Activated CD4-positive, CD25-positive, alpha-beta regulatory T cell treated with anti-CD3 and anti-CD28 coated beads, Interleukin-2, amount 50 U/mL, for 24 hours (primary cell): ENCODE measurements around the gene PAXIP1.
A peak's percentile ranks its signal among the peaks of the same experiment; 100 is the strongest.
"Not testable (repeated sequence)": the region's sequence is repeated elsewhere in the genome, so short reads cannot be mapped to it uniquely, and the experiment has no call there.

Experiments
- ATAC-seq, 2 donors: fragments of 150-1000 bp; cut with Tn5 transposase; one replicate each; pipeline ENCODE4 v1.10.0; 2021; ENCODE audit warnings: mild to moderate bottlenecking in 1 of 2, moderate library complexity in 1 of 2

The PAXIP1 gene, protein sequence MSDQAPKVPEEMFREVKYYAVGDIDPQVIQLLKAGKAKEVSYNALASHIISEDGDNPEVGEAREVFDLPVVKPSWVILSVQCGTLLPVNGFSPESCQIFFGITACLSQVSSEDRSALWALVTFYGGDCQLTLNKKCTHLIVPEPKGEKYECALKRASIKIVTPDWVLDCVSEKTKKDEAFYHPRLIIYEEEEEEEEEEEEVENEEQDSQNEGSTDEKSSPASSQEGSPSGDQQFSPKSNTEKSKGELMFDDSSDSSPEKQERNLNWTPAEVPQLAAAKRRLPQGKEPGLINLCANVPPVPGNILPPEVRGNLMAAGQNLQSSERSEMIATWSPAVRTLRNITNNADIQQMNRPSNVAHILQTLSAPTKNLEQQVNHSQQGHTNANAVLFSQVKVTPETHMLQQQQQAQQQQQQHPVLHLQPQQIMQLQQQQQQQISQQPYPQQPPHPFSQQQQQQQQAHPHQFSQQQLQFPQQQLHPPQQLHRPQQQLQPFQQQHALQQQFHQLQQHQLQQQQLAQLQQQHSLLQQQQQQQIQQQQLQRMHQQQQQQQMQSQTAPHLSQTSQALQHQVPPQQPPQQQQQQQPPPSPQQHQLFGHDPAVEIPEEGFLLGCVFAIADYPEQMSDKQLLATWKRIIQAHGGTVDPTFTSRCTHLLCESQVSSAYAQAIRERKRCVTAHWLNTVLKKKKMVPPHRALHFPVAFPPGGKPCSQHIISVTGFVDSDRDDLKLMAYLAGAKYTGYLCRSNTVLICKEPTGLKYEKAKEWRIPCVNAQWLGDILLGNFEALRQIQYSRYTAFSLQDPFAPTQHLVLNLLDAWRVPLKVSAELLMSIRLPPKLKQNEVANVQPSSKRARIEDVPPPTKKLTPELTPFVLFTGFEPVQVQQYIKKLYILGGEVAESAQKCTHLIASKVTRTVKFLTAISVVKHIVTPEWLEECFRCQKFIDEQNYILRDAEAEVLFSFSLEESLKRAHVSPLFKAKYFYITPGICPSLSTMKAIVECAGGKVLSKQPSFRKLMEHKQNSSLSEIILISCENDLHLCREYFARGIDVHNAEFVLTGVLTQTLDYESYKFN

DNA sequence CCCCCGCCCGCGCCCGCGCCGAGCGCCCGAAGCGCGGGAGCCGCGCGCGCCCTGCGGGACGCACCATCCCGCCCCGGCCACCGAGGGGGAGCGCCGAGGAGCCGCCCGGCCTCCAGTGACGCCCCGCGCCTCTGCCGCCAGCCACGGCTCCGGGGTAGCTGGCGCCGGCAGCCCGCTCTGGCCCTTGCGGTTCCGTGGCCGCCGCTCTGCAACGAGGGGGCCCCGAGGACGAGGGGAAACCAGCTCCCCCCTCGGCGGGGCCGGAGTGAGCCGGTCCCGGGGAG lies at the start of gene PAXIP1:
TSS of gene PAXIP1 (minus strand) at position 33 of the 284 bp plus-strand sequence. CDS start 195 bp downstream, outside the sequence.
- peak; percentile 59 for ATAC-seq

DNA sequence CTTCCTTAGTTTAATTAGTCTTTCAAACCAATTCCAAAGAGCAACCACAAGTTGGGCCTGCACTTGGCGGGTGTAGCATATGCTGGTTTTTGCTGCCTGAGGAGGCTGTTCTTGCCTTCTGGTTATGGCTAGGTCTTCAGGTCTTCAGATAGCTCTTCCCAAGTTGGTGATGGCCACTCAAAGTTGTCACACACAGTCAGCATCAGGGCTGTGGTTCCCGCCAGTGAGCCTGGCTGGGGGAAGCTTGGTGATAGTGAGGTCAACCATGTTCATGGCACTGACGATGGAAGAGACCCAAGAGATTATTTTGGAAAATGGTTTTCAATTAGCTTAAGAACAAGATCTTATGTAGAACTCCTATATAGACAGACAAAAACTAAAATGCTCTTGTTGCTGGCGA lies 48.4 kb upstream of the PAXIP1 start:
- ATAC-seq: no peak

DNA sequence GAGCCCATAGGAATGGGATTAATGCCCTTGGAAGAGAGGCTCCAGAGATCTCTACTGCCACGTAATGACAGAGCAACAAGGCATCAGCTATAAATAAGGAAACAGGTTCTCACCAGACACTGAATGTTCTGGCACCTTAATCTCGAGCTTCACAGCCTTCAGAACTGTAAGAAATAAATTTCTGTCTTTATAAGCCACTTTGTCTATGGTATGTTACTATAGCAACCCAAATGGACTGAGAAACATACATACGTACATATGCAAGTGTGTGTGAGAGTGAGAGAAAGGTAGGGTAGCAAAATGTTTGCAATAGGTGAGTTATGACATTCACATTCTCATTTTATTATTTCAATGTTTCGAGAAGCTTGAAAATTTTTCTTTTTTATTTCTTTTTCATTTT lies 45.1 kb upstream of the PAXIP1 start:
- ATAC-seq: no peak

DNA sequence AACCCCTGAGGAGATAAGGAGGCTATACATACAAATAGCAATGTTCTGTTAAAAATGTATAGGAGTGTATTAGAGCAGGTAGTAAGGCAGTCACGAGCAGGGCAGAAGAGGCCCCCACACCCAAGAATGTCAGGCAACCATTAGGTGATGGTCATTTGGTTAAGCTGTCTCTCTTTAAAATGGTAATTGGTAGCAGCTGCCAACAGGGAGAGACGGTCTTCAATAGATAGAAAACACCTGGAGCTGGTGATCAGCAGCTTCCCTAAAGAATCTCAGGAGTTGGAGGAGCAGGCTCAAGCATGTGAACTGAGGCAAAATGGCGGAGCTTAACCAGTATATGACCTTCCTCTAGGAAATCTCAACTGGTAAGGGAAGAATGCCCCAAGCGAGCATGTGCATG lies 40.8 kb upstream of the PAXIP1 start:
- ATAC-seq: no peak

DNA sequence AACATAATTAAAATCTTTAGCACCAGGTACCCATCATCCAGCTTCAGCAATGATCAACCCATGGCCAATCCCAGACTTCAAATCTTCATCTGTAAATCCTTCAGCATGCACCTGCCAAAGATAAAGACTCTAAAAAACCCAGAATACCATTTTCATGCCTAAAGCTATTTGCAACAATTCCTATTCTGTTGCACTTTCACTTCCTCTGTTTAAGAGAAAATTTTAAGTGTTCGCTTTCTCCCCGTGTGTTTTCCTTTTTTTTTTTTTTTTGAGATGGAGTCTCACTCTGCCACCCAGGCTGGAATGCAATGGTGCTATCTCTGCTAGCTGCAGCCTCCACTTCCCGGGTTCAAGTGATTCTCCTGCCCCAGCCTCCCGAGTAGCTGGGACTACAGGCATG lies 35.4 kb upstream of the PAXIP1 start:
- ATAC-seq: no peak

DNA sequence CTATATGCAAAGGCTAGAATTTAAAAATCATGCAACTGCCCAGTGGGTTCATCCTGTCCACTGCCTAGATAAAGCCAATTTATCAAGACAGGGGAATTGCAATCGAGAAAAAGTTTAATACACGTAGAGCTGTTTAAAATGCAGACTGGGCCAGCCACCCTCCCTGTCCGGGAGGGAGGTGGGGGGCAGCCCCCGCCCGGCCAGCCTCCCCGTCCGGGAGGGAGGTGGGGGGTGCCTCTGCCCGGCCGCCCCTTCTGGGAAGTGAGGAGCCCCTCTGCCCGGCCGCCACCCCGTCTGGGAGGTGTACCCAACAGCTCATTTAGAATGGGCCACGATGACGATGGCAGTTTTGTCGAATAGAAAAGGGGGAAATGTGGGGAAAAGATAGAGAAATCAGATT lies 31.6 kb upstream of the PAXIP1 start:
- ATAC-seq: not testable (repeated sequence)

DNA sequence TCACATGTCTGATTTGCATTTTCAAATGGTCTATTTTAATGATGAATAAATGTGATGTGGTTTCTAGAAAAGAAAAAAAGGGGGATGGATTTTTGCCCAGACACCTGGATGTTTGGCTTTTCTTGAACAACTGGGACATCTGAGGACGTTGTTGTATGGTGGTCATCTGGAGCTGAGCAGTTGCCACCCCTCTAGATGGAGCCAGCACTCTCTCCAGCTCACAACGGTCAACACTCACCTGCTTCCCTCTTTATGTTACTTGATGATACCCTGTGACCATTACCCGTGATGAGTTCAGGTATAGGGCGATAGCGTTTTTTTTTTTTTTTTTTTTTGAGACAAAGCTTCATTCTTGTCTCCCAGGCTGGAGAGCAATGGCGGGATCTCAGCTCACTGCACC lies 30.1 kb upstream of the PAXIP1 start:
- no peak for ATAC-seq

DNA sequence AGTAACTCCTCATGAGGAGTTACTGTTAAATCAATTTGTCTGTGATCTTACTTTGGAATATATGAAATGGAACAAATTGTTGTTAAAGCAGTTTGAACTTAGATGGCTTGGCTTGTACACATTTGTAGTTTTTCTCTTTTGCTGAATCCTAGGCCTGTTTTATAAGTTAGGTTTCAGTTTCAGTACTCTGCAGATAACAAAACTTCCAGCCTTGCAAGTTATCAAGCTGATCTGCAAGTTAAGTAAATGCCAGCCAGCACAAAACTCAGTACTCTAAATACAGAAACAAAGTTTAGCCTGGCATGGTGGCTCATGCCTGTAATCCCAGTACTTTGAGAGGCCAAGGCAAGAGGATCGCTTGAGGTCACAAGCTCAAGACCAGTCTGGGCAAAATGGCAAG lies 25.0 kb upstream of the PAXIP1 start:
- no peak for ATAC-seq

DNA sequence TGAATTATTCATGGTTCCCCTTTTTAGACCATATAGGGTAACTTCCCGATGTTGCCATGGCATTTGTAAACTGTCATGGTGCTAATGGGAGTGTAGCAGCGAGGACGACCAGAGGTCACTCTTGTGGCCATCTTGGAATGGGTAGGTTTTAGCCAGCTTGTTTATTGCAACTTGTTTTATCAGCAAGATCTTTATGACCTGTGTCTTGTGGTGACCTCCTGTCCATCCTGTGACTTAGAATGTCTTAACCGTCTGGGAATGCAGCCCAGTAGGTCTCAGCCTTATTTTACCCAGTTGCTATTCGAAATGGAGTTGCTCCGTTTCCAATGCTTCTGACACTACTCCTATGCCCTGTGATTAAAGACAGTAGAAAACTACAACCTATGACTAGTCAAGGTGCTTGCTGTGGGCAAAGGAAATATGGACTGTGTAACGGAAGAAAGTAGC lies 18.8 kb upstream of the PAXIP1 start:
- ATAC-seq: no peak

DNA sequence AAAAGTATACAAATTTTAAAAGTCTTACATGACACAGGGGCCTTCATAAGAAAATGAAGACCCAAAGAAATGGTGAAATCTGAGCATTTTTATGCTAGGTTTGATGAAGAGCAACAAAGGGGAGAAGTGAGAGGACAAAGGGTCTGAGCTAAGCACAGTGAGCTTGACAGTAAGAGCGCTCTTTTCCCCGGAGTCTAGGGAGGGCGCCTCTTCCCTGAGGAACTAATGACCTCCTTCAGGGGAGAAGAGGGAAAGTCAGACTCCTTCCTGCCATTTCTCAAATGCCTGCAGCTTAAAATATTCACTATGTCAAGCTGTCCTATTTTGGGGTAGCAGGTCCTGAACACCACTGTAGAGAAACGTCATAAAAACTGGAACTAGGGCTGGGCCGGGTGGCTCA lies 18.1 kb upstream of the PAXIP1 start:
- no peak for ATAC-seq

DNA sequence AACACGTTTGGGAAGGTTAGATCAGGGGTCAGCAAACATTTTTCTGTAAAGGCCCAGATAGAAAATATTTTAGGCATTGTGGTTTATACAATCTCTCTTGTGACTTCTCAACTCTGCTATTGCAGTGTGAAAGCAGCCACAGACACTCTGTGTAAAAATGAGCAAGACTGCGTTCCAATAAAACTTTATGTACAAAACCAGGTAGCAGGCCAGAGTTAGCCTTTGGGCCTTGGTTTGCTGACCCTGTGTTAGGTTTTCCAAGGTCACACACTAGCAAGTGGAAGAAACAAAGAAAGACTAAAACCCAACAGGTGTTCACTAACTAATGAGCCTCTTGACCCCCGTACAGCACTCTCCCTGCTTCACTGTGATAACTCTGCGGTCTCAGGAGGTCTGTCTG lies 14.9 kb upstream of the PAXIP1 start:
- no peak for ATAC-seq

DNA sequence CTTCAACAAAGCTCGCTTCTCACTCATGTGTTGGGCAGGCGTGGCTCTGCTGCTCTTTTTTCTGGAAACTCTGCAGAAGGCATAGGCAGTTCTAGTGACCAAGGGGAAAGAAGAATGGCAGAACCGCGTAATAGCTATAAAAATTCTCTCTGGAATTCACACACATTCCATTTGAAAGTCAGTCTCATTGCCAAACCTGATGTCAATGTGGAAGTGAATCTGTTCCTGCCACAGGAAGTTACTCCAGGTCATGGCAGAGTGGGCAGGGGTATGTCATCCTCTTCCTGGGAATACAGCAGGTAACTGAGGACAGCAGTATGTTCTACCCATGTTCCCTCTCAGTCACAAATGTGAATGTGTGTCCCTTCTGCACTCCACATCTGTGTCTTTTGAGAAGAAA lies 8.2 kb upstream of the PAXIP1 start:
- ATAC-seq: no peak

DNA sequence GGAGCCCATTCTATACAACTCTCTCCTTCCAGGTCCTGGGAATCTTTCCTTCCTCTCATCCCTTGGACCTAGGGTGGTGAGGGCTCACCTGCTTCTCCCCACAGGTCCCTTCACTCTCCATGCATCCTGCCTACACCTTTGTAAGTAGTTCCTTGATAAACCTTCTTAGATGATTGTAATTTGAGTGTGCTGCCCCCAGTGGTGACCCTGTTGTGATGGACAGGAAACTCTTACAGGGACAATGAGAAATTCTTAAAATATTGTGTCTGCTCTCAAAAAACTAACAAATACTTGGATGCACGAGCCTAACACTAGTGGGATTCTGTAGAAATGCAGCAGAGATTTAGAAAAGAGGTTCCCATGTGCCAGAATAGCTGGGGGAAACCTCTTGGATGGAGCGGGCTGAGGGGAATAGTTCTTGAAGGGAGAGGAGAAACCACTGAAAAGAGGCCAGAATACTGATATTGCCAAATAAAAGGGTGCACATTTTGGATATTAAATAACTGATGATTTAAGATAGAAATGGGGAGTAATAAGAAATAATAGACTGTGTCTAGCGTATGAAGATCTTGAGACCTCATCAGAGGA lies 6.7 kb upstream of the PAXIP1 start:
- ATAC-seq: peak in 1 of 2 donors; percentile 61

DNA sequence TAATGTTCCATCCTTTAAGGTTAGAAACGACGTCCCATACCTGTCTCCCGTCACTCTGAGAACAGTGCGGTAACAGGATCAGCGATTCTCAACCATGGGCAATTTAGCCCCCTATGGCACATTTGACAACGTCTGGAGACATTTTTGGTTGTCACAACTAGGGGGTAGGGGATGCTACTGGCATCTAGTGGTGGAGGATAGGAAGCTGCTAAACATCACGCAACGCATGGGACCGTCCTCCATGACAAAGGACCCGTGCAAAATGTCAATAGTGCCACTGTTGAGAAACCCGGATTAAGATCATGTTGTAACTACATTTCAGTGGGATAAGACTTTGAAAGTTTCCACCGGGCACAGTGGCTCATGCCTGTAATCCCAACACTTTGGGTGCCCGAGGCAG lies 5.0 kb upstream of the PAXIP1 start:
- ATAC-seq: no peak

DNA sequence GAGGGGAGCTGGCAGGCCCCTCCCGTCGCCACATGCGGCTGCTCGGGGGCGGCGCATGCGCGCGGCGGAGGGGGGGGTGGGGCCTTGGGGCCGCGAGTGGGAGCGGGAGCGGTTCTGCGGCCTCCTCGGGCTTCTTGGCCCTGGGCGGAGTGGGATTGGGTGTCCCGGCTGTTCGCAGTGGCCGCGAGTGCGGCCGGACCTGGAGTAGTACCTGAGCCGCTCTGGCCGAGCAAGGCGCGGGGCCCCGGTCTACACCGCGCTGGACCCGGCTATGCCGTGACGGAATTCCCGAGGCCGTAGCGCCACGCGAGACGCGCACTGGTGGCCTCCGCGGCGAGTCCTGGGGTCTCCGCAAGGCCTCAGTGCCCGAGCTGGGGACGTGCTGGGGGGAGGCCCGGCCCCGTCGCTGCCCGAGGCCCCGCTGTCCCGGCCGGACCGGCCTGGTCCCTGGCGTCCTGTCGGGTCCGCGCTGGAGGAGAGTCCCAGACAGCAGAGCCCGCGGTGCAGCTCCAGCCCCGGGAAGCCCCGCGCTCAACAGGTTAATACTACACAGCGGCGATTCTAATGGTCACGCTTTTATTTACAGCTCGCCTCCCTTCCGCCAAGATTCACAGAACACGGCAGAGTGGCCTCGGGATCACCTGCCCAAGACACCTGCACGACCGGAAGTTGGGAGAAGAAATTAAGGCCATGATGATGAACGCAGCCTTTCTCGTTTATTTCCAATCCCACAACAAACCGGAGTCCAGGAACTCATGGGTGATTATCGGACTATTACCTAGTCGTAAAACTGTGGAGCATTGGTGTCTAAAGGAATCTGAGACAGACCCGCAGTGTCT lies 671 bp upstream of the PAXIP1 start:
- ATAC-seq: peak; percentile 70 to 75

DNA sequence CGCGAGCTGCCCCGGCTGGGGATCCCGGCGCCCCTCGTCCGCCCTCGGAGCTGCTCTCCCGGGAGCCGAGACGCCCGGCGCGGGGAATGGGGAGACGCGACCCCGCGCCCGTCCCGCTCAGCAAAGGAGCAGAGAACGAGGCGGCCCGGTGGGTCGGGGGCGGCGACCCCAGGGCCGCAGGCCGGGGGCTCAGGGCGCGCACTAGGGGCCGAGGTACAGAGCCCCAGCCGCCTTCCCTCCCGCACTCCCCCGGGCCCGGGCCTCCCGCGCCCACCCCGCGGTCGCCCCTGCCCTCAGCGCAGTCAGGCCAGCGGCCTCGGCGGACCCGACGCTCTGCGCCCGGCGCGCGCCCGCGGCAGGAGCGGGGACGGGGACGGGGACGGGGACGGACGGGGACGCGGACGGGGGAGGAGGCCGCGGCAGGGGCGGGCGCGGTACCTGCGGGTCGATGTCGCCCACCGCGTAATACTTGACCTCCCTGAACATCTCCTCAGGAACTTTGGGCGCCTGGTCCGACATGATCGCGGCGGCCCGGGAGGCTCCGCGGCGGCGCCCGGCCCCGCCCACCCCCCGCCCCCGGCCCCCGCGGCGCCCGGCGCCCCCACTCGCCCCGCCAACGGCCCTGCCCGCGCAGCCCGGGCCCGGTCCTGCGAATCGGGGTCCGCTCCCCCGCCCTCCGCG lies 373 bp downstream of the PAXIP1 start:
- peak in 1 of 2 donors; percentile 14 for ATAC-seq

DNA sequence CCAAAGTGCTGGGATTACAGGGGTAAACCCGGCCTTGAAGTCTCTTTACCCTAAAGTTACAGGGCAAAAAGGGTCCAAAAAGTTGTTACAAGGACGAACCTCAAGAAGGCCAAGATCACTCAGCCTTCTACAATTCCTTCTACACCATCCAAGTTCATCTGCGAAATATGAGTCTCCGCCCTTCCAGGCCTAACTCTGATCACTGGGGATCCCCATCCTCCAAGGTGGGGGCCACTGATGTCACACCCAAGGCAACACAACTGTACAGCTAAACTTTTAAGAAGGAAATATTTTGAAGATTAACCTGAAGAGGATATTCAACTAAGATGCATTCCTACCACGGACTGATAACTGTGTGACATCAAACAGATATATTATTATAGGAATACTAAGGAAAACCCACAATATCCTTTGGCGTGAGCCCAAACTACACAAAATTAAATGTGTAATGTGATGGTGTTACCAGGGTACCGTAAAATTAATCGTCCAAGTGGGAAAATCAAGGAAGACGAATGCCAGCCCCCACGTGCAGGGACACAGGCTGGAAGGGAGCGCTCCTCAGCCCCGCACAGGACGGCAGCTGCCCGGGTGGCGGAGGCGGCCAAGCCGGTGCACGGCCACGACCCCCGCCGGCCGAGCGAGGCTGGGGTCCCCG lies 1.0 kb downstream of the PAXIP1 start:
- ATAC-seq: no peak

DNA sequence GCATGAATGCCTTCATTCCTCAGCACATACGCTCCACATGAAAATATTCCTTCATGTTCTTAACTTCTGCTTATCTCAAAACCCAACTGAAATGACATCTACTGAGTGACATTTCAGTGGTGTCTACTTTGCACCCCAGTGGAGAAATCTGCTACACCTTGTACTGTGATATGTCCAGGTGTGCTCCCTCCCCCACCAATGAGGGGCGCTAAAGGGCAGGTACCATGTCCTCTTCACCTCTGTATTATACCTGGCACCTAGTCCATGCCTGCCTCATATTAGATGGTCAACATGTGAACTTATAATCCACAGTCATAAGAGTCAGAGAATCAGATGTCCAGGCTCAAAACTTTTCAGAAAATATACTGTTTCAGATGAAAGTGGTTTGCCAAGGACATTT lies 2.1 kb downstream of the PAXIP1 start:
- no peak for ATAC-seq

DNA sequence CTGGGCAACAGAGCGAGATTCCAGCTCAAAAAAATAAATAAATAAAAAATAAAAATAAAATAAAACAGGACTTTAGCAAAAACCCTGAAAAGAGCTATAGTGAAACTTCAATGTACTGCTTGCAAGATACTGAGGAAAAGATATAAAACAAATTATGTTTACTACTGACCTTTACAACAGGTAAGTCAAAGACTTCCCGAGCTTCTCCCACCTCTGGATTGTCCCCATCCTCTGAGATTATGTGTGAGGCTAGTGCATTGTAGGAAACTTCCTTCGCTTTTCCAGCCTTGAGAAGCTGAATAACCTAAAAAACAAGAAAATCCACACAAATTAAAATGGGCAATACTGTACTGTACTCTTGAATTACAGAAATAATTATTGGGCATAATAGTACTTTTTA lies 4.4 kb downstream of the PAXIP1 start:
- no peak for ATAC-seq

DNA sequence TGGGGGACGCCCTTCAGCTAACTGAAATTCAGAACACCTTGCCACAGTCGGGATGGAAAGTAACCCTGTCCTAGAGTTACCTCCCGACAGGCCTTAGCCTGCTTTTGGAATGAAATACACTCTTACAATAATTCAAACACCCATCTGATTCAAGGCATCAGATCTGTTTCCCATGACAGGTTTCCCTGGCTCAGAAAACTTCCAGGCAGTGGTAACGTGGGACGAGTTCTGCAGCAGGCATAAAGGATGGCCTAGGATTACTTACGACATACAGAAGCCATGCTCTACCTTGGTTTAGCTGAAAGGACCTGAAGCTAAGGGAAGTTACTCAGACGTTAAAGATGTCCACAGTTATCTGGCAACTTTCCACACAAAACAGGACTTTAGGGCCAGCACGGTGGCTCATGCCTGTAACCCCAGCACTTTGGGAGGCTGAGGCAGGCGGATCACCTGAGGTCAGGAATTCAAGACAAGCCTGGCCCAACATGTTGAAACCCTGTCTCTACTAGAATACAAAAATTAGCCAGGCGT lies 5.0 kb downstream of the PAXIP1 start:
- no peak for ATAC-seq

DNA sequence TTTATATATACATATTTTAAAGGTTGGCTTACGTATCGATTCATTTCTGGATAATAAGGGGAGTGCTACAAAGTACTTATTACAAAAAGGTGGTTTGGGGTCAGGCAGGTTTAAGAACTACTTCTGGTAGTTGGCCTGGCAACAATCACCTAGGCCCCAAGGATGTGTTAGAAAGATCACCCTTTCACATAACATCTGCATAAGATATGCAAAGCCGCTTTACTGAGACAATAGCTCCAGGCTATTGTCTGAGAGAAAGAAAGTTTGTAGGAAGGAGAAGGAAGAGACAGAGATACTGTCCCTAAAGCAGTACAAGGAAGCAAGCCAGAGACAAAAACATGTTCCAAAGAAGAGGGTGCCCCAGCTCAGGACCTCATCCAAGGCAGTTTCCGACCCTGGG lies 6.2 kb downstream of the PAXIP1 start:
- no peak for ATAC-seq
